IMR-90 (cell line): ENCODE results near the gene GPER1.

ENCODE experiments used
- BHLHE40 ChIP-seq: fragments of 150-350 bp; IDR thresholded peaks from 2 replicates; pipeline ENCODE4 v1.6.1; 2016; ENCODE audit warnings: mild to moderate bottlenecking, low read depth, low read length
- CEBPB ChIP-seq: IDR thresholded peaks from 2 replicates; pipeline ENCODE4 v1.6.1; 2012; ENCODE audit warnings: low read depth, low read length, improper control_type of control experiment
- CHD1 ChIP-seq: IDR thresholded peaks from 2 replicates; pipeline ENCODE4 v1.6.1; 2012; ENCODE audit warnings: low read depth, low read length, improper control_type of control experiment
- ELK1 ChIP-seq: fragments of 150-350 bp; IDR thresholded peaks from 2 replicates; pipeline ENCODE4 v1.6.1; 2016; ENCODE audit warnings: low read depth, mild to moderate bottlenecking, low read length, moderate library complexity, borderline replicate concordance
- FOS ChIP-seq: fragments of 150-350 bp; IDR thresholded peaks from 2 replicates; pipeline ENCODE4 v1.6.1; 2016; ENCODE audit warnings: low read depth, low read length
- MAFK ChIP-seq: IDR thresholded peaks from 2 replicates; pipeline ENCODE4 v1.6.1; 2012; ENCODE audit warnings: low read depth, low read length, improper control_type of control experiment
- MAZ ChIP-seq: IDR thresholded peaks from 2 replicates; pipeline ENCODE4 v1.6.1; 2012; ENCODE audit warnings: low read depth, mild to moderate bottlenecking, low read length, improper control_type of control experiment, moderate library complexity, borderline replicate concordance
- POLR2A ChIP-seq: IDR thresholded peaks from 2 replicates; pipeline ENCODE4 v1.6.1; 2012; ENCODE audit warnings: mild to moderate bottlenecking, low read depth, low read length
- RAD21 ChIP-seq: IDR thresholded peaks from 2 replicates; pipeline ENCODE4 v1.6.1; 2012; ENCODE audit warnings: low read length, improper control_type of control experiment
- RFX5 ChIP-seq: IDR thresholded peaks from 2 replicates; pipeline ENCODE4 v1.8.0; 2012; ENCODE audit warnings: low read depth, mild to moderate bottlenecking, low read length, moderate library complexity
- SMC3 ChIP-seq: fragments of 150-350 bp; IDR thresholded peaks from 2 replicates; pipeline ENCODE4 v1.6.1; 2016; ENCODE audit warnings: low read depth, mild to moderate bottlenecking, antibody characterized with exemption, low read length, moderate library complexity
- USF2 ChIP-seq: fragments of 150-350 bp; IDR thresholded peaks from 2 replicates; pipeline ENCODE4 v1.6.1; 2017; ENCODE audit warnings: mild to moderate bottlenecking, antibody characterized with exemption, low read length, low read depth
- TF ChIP-seq, protein P1 (sequence below): conservative IDR thresholded peaks from 2 replicates; pipeline ENCODE4 v1.5.1; 2012; ENCODE audit warnings: mild to moderate bottlenecking, low read depth, low read length, improper control_type of control experiment

DNA sequence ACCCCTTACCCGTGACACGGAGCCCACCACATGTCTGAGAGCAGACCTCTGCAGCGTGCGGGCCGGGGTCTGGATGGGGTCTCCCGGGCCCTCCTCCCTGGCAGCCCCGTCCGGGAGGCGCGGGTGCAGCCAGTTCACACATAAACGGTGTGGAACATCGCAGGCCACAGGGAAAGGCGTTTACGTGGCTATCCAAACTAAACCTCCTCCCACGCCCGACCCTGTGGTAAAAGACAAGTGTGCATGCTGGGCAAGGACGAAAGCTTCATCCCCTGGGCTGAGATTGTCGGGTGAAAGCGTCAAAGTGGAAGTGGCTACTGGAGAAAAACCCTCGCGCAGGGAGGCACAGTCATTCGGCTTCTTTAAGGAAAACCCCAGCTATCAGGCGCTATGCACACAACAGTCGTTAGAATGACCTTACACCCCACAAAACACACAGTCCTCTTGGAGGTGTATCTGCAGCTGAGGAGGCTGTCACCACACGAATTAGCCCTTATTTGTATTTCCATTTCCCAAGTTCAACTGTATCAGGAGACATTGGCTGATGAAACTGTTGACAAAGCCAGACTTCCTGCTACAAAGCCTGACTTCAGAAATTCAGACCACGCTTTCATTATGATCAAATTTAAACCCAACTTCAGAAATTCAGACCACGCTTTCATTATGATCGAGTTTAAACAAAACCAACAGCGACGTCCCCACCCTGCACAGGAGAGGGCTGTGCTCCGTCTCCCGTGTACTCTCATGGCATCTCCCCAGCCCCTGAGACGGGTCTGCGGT, 15.3 kb downstream of the GPER1 start:
- TF ChIP-seq, protein P1, sequence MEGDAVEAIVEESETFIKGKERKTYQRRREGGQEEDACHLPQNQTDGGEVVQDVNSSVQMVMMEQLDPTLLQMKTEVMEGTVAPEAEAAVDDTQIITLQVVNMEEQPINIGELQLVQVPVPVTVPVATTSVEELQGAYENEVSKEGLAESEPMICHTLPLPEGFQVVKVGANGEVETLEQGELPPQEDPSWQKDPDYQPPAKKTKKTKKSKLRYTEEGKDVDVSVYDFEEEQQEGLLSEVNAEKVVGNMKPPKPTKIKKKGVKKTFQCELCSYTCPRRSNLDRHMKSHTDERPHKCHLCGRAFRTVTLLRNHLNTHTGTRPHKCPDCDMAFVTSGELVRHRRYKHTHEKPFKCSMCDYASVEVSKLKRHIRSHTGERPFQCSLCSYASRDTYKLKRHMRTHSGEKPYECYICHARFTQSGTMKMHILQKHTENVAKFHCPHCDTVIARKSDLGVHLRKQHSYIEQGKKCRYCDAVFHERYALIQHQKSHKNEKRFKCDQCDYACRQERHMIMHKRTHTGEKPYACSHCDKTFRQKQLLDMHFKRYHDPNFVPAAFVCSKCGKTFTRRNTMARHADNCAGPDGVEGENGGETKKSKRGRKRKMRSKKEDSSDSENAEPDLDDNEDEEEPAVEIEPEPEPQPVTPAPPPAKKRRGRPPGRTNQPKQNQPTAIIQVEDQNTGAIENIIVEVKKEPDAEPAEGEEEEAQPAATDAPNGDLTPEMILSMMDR = no peak
- no peak for TF ChIP-seq RFX5
- no peak for TF ChIP-seq POLR2A
- no peak for TF ChIP-seq CHD1
- TF ChIP-seq MAZ = no peak
- TF ChIP-seq FOS = no peak
- TF ChIP-seq CEBPB = no peak
- TF ChIP-seq RAD21 = no peak
- TF ChIP-seq BHLHE40 = no peak
- TF ChIP-seq SMC3 = no peak
- TF ChIP-seq ELK1 = no peak
- no peak for TF ChIP-seq USF2
- no peak for TF ChIP-seq MAFK
